HG03457 (cell line): ENCODE measurements around the gene KIAA0825.

Experiments
- ATAC-seq: cut with Tn5 transposase; IDR thresholded peaks from one replicate; pipeline ENCODE4 v1.9.1; 2021; ENCODE audit warnings: moderate number of reproducible peaks; ENCODE audit not compliant: unreplicated experiment

Gene KIAA0825

GRCh38 chr5:94618493-94619328, at the start of gene KIAA0825, which contains the start of gene SLF1:
KIAA0825 (minus strand) TSS chr5:94618604; CDS start chr5:94537126, 81,478 bp downstream.
SLF1 (plus strand) TSS chr5:94618669; CDS start chr5:94628811, 10,142 bp downstream.
- peak; percentile 96 for ATAC-seq

GRCh38 chr5:94667937-94668336, 49.5 kb upstream of the KIAA0825 start:
- ATAC-seq = no peak

GRCh38 chr5:94661086-94661485, 42.7 kb upstream of the KIAA0825 start:
- no peak for ATAC-seq

- ATAC-seq = no peak
These were observed 42.1 kb upstream of the KIAA0825 start for GRCh38 chr5:94660506-94660905.

GRCh38 chr5:94658272-94658671, 39.9 kb upstream of the KIAA0825 start:
- ATAC-seq = no peak

- no peak for ATAC-seq
These were observed 31.5 kb upstream of the KIAA0825 start for GRCh38 chr5:94649874-94650273.

GRCh38 chr5:94646758-94647157, 28.4 kb upstream of the KIAA0825 start:
- no peak for ATAC-seq

GRCh38 chr5:94645053-94645452, 26.6 kb upstream of the KIAA0825 start:
- ATAC-seq = no peak

GRCh38 chr5:94640176-94640575, 21.8 kb upstream of the KIAA0825 start:
- ATAC-seq = no peak

GRCh38 chr5:94632024-94632423, 13.6 kb upstream of the KIAA0825 start:
- peak; percentile 94 for ATAC-seq

- no peak for ATAC-seq
These were observed 8.8 kb upstream of the KIAA0825 start for GRCh38 chr5:94627191-94627590.

- no peak for ATAC-seq
These were observed 5.5 kb upstream of the KIAA0825 start for GRCh38 chr5:94623877-94624276.

- no peak for ATAC-seq
These were observed 4.6 kb upstream of the KIAA0825 start for GRCh38 chr5:94623011-94623410.

- ATAC-seq = no peak
These were observed 3.4 kb upstream of the KIAA0825 start for GRCh38 chr5:94621763-94622162.

GRCh38 chr5:94620256-94620655, 1.9 kb upstream of the KIAA0825 start:
- no peak for ATAC-seq

GRCh38 chr5:94618029-94618492, 343 bp downstream of the KIAA0825 start:
- ATAC-seq = peak; percentile 21

GRCh38 chr5:94615862-94616261, 2.5 kb downstream of the KIAA0825 start:
- ATAC-seq = no peak

- no peak for ATAC-seq
These were observed 4.1 kb downstream of the KIAA0825 start for GRCh38 chr5:94614156-94614805.

- no peak for ATAC-seq
These were observed 4.8 kb downstream of the KIAA0825 start for GRCh38 chr5:94613583-94613982.

GRCh38 chr5:94595281-94595840, 23.0 kb downstream of the KIAA0825 start:
- ATAC-seq = no peak

GRCh38 chr5:94577466-94578245, 40.7 kb downstream of the KIAA0825 start:
- peak; percentile 79 for ATAC-seq
